HEK293 (cell line): Measurements from ENCODE around the gene TSPAN9.

ENCODE experiments used
- BCL11A ChIP-seq: fragments of 450-650 bp; formaldehyde crosslinking; IDR thresholded peaks from 2 replicates; pipeline ENCODE4 v1.5.1; 2016; ENCODE audit warnings: low read depth, missing biosample characterization, missing genetic modification characterization
- ZFP41 ChIP-seq: fragments of 450-650 bp; formaldehyde crosslinking; IDR thresholded peaks from 2 replicates; pipeline ENCODE4 v1.5.1; 2016; ENCODE audit warnings: missing biosample characterization, missing genetic modification characterization, borderline replicate concordance
- TF ChIP-seq, protein P1 (sequence below): fragments of 450-650 bp; formaldehyde crosslinking; IDR thresholded peaks from 2 replicates; pipeline ENCODE4 v1.5.1; 2017; ENCODE audit warnings: missing biosample characterization, missing genetic modification characterization
- TF ChIP-seq, protein P2 (sequence below): sonication (generic); formaldehyde crosslinking; IDR thresholded peaks from 2 replicates; pipeline ENCODE4 v1.8.1; 2022; ENCODE audit warnings: mild to moderate bottlenecking, moderate library complexity, missing genetic modification reagents
- TF ChIP-seq, protein P3 (sequence below): fragments of 450-650 bp; formaldehyde crosslinking; IDR thresholded peaks from 2 replicates; pipeline ENCODE4 v1.5.1; 2016; ENCODE audit warnings: missing biosample characterization, missing genetic modification characterization

DNA sequence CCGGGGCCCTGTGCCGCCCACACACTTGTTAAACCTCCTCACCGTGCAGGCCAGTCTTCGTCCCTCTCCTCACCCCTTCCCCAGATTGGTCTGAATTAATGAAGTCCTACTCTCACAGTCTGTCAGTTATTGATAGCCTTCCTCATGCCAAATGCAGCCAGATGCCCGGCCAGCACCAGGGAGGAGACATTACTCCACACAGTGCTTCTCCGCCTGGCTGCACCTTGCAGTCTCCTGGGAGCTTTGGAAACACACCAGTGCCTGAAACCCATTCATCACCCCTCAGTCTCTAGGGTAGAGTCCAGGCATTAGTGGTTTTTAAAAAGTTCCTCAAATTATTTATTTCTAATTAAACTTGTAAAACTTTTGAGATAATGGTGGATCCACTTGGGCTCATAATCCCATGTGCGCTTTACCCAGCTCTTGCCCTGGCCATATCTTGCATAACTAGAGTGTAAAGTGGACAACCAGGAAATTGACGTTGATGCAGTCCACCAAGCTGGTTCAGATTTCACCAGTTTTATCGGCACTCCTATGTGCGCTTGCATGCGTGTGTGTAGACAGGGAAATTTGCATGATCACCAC is 38.2 kb upstream of the TSPAN9 start:
- TF ChIP-seq, protein P1, sequence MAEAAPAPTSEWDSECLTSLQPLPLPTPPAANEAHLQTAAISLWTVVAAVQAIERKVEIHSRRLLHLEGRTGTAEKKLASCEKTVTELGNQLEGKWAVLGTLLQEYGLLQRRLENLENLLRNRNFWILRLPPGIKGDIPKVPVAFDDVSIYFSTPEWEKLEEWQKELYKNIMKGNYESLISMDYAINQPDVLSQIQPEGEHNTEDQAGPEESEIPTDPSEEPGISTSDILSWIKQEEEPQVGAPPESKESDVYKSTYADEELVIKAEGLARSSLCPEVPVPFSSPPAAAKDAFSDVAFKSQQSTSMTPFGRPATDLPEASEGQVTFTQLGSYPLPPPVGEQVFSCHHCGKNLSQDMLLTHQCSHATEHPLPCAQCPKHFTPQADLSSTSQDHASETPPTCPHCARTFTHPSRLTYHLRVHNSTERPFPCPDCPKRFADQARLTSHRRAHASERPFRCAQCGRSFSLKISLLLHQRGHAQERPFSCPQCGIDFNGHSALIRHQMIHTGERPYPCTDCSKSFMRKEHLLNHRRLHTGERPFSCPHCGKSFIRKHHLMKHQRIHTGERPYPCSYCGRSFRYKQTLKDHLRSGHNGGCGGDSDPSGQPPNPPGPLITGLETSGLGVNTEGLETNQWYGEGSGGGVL (tag by site-specific recombination), result no peak
- TF ChIP-seq ZFP41 (tag by site-specific recombination), result no peak
- TF ChIP-seq, protein P2, sequence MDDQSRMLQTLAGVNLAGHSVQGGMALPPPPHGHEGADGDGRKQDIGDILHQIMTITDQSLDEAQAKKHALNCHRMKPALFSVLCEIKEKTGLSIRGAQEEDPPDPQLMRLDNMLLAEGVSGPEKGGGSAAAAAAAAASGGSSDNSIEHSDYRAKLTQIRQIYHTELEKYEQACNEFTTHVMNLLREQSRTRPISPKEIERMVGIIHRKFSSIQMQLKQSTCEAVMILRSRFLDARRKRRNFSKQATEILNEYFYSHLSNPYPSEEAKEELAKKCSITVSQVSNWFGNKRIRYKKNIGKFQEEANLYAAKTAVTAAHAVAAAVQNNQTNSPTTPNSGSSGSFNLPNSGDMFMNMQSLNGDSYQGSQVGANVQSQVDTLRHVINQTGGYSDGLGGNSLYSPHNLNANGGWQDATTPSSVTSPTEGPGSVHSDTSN (CRISPR knock-in tag), result no peak
- TF ChIP-seq, protein P3, sequence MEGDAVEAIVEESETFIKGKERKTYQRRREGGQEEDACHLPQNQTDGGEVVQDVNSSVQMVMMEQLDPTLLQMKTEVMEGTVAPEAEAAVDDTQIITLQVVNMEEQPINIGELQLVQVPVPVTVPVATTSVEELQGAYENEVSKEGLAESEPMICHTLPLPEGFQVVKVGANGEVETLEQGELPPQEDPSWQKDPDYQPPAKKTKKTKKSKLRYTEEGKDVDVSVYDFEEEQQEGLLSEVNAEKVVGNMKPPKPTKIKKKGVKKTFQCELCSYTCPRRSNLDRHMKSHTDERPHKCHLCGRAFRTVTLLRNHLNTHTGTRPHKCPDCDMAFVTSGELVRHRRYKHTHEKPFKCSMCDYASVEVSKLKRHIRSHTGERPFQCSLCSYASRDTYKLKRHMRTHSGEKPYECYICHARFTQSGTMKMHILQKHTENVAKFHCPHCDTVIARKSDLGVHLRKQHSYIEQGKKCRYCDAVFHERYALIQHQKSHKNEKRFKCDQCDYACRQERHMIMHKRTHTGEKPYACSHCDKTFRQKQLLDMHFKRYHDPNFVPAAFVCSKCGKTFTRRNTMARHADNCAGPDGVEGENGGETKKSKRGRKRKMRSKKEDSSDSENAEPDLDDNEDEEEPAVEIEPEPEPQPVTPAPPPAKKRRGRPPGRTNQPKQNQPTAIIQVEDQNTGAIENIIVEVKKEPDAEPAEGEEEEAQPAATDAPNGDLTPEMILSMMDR (tag by site-specific recombination), result no peak
- no peak for TF ChIP-seq BCL11A
